Fibroblast of villous mesenchyme (primary cell): ENCODE measurements around the gene IL22. TPM values are rescaled to one million over a fixed set of nuclear protein-coding genes. Genes with fewer than 3 reads are reported as not detected.
A peak's percentile ranks its signal among the peaks of the same experiment; 100 is the strongest.

ENCODE experiments used
- DNase-seq: peaks from one replicate; pipeline ENCODE4 v3.0.0-alpha.2; 2010; ENCODE audit warnings: low read depth
- H3K4me3 ChIP-seq: 2 replicates; pipeline ENCODE4 v1.5.1; 2011; ENCODE audit warnings: low read depth, mild to moderate bottlenecking, low read length
- CTCF ChIP-seq: IDR thresholded peaks from 2 replicates; pipeline ENCODE4 v1.5.1; 2012; ENCODE audit warnings: low read depth, mild to moderate bottlenecking, low read length; ENCODE audit not compliant: insufficient read depth
- total RNA-seq: library from RNA; depleted of rRNA; stranded (reverse); fragments of >200 nt; gene quantifications from 2 replicates; pipeline ENCODE4 v1.2.3, GENCODE V29; 2012

Gene IL22
- total RNA-seq, 1 donor: not detected

DNA sequence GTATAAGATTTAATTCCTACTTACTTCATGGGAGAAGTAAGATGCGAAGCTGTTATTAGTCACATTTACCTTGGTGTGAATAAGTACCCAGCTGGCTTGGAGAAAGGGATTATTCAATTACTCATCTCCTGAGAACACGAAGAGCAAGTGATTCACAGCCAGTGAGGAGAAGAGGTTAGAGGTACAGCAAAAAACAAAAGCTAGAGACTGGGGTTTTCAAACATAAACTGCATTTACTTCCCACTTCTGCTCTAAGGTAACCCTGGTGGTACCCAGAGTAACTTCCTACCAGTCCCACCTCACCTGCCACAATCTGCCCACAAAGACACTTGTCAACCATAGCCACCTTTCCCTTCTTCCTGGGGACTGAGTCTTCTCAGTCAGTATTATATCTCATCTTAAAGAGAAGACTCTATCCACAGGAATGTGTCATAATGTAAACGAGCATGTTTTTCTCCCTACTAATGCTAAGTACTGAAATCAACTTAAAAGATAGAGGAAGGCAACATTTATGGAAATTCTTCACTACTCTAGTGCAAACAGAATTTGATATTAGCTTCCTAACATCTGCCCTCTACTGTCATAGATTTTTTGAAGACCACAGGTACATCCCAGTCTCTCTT is 6.0 kb upstream of the IL22 start:
- DNase-seq: peak; percentile 76
- H3K4me3 ChIP-seq: no peak overlapping the region
- TF ChIP-seq CTCF: no peak

DNA sequence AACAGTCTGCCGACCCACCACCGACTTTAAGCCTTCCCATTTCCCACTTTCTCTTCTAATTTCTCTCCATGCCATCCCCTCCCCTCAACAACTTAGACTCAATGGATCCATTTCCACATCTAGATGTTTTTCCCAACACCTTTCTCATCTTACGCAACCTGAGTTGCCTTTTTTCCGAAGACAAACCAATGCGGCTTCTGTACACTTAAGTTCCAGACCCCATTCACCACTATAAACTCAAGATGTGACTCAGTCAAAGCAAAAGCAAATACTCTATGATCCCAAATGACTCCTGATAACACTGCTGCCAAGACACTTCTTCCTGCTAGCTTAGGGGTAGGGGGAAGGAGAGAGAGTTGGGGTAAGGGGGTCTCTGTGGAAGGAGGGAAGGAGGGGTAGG is 1.3 kb downstream of the IL22 start:
- no peak overlapping the region for H3K4me3 ChIP-seq
- no peak for DNase-seq
- no peak for TF ChIP-seq CTCF

DNA sequence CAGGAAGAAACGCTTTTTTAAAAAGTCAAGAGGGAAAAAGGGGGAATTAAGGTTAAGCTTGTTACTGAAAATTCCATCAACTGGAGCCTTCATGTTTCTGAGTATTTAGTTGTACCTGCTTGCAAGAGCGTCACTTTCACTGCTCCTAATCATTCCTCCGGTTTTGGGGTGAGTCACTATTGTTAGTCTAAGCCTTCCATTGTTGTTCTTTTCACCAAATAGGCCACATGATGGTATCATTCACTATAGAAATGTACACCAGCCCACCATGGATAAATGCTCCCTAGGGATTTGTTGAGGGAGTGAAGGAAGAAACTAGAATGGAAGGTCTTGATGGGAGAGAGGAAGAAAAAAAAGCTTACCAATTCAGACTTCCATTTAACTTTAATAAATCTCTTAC is 3.0 kb downstream of the IL22 start:
- no peak overlapping the region for H3K4me3 ChIP-seq
- no peak for TF ChIP-seq CTCF
- no peak for DNase-seq

GRCh38 chr12:68247785-68248184 is 5.6 kb downstream of the IL22 start:
- H3K4me3 ChIP-seq: no peak overlapping the region
- no peak for TF ChIP-seq CTCF
- DNase-seq: no peak

DNA sequence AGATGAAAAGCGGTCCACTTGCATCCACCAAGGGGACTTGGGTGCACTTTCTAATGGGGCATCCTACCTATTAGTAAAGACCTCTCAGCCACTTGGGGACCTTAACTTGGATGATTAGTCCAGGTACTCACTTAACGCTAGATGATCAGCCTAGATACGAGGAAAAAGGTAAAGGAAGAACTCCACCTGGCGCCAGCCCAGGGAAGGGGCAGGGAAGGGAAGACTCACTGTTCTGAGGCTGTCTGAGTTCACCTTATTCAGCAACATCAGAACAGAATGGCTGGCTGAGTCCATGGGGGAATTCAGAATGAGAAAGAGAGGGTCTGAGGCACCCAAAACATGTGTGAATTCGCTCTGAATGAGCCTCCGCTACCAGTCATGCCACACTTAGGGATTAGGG is 7.1 kb downstream of the IL22 start:
- DNase-seq: no peak
- no peak for TF ChIP-seq CTCF
- H3K4me3 ChIP-seq: no peak overlapping the region

DNA sequence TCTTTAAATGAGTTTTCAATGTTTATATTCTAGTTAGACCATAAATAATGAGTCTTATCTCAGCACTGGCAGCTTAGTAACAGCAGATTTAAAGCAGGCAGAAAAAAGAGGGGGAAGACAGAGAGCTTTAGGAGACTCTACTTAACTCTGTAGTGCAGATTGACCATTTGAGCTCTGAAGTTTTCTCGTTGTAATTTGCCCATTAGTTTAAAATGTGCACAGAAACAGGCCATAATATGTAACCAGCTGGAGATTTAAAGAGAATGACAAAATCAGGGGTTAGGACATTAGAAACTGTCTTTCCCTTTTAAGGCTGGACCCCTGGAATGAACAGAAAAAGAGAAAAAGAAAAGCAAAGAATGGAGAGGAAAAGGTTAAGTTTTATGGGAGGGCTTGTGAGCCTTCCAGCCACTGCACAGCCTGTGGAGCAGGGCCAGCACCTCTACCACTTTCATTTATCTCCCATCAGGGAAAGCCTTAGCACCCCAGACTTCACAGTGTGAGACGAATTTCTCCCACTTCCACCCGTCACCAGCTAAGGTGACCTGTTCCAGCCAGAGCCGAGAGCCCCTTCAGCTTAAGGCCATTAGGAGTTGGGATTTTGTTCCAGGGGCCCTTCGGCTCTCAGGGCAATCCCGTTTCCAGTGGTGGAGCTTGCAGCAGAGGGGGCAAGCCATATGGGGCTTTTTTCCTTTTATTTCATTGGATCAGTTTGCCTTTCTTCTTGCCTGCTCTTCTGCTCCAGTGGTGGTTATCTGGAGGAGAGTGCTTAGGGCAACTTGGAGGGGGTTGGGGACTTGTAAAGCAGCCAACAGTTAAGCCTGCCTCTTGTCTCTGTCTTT is 8.0 kb downstream of the IL22 start:
- peak; percentile 37 for DNase-seq
- peak overlapping the region; percentile 42 for H3K4me3 ChIP-seq
- TF ChIP-seq CTCF: no peak
